Activated CD4-positive, alpha-beta T cell treated with anti-CD3 and anti-CD28 coated beads, Interleukin-2, amount 50 U/mL, for 1 hour (primary cell): ENCODE results near the gene TESMIN.

Experiments used
- DNase-seq: peaks from one replicate; pipeline ENCODE4 v3.0.0-alpha.2; 2020

TESMIN gene

GRCh38 chr11:68707527-68707926, 43.8 kb downstream of the TESMIN start:
- no peak for DNase-seq

GRCh38 chr11:68704887-68705286, 46.4 kb downstream of the TESMIN start:
- DNase-seq, result no peak

- DNase-seq, result no peak
Measured at GRCh38 chr11:68698993-68699392, 52.3 kb downstream of the TESMIN start.

GRCh38 chr11:68695531-68695930, 55.8 kb downstream of the TESMIN start:
- no peak for DNase-seq

- no peak for DNase-seq
Measured at GRCh38 chr11:68694431-68695297, 56.7 kb downstream of the TESMIN start.

- DNase-seq, result no peak
Measured at GRCh38 chr11:68693484-68693882, 57.8 kb downstream of the TESMIN start.

- DNase-seq, result no peak
Measured at GRCh38 chr11:68692871-68693483, 58.3 kb downstream of the TESMIN start.

GRCh38 chr11:68692115-68692514, 59.2 kb downstream of the TESMIN start:
- DNase-seq, result no peak

GRCh38 chr11:68691402-68691784, 59.9 kb downstream of the TESMIN start:
- DNase-seq, result no peak

- no peak for DNase-seq
Measured at GRCh38 chr11:68690671-68691401, 60.5 kb downstream of the TESMIN start.

- DNase-seq, result no peak
Measured at GRCh38 chr11:68689737-68690625, 61.3 kb downstream of the TESMIN start.

GRCh38 chr11:68688881-68689280, 62.4 kb downstream of the TESMIN start:
- DNase-seq, result no peak

- no peak for DNase-seq
Measured at GRCh38 chr11:68687986-68688385, 63.3 kb downstream of the TESMIN start.

GRCh38 chr11:68687311-68687710, 64.0 kb downstream of the TESMIN start:
- no peak for DNase-seq

GRCh38 chr11:68686486-68686885, 64.8 kb downstream of the TESMIN start:
- DNase-seq, result no peak

- DNase-seq, result no peak
Measured at GRCh38 chr11:68685656-68686380, 65.5 kb downstream of the TESMIN start.

GRCh38 chr11:68684385-68685356, 66.6 kb downstream of the TESMIN start, which contains the start of gene GAL:
Gene GAL, plus strand, starts transcription at chr11:68684544. Its CDS starts 380 bp downstream, at chr11:68684924.
- DNase-seq, result no peak

GRCh38 chr11:68683536-68684384, 67.6 kb downstream of the TESMIN start:
- no peak for DNase-seq

GRCh38 chr11:68683121-68683520, 68.2 kb downstream of the TESMIN start:
- DNase-seq, result no peak

- DNase-seq, result no peak
Measured at GRCh38 chr11:68682531-68682961, 68.8 kb downstream of the TESMIN start.
